GM21619 (cell line): ENCODE data around the gene KIAA0319L.
"Not testable (repeated sequence)": the region's sequence is repeated elsewhere in the genome, so short reads cannot be mapped to it uniquely, and the experiment has no call there.

Experiments used
- ATAC-seq: cut with Tn5 transposase; IDR thresholded peaks from one replicate; pipeline ENCODE4 v1.9.1; 2021; ENCODE audit not compliant: unreplicated experiment

Gene KIAA0319L

DNA sequence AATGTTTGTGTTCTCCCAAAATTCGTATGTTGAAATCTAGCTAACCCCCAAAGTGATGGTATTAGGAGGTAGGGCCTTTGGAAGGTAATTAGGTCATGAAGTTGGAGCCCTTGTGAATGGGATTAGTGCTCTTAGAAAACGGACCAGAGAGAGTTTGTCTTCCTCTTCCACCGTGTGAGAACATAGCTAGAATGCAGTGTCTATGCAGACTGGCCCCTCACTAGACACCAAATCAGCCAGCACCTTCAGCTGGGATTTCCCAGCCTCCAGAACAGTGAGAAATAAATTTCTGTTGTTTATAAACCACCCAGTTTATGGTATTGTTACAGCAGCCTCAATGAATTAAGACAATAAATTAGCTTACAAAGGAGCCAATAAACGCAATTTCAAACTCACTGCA is 58.0 kb downstream of the KIAA0319L start:
- no peak for ATAC-seq

DNA sequence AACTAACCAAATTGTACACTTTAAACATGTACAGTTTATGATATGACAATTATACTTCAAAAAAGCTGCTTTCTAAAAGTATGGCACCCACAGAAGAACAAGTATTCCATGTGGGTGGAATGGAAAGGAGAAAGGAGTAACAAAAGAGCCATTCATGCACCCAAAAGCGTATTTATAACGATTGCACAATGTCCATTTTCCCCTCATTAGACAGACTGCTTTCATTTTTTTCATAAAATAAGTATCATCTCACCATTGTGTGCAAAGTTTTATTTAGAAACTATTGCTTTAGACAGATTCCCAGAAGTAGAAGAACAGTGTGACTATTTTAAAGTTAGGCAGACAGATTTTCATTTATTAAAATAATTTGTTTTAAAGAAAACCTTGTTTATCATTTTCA is 59.6 kb downstream of the KIAA0319L start:
- no peak for ATAC-seq

DNA sequence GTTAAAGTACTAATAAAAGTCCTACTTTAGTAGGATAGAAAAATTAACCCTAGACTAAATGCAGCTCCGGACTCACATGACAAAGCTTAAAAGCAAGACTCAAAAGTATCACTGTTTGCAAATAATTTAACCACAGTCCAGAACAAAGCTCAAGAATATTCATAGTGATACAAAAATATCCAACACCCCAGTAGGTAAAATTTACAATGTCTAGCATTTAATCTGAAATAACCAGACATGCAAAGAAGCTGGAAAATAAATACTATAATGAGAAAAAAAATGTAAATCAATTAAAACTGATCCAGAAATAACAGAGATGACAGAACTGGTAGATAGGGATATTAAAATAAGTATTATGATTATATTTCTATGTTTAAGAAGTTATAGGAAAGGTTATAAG is 67.0 kb downstream of the KIAA0319L start:
- no peak for ATAC-seq

DNA sequence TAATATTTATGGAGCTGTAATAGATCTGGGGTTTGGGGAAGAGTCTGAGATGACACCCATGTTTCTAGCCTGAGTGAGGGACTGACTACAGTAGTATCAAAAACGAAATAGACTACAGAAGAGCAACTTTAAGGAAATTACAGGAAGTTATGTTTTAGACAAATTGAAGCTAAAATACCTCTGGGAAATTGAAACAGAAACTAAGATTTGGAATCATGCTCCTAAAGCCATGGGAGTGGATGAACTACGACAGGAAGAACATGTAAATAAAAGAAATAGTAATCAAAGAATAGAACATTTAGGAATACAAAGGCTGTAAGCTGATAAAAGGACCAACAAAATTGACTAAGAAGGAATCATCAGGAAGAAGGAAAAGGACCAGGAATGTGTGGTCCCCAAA is 68.9 kb downstream of the KIAA0319L start:
- no peak for ATAC-seq

DNA sequence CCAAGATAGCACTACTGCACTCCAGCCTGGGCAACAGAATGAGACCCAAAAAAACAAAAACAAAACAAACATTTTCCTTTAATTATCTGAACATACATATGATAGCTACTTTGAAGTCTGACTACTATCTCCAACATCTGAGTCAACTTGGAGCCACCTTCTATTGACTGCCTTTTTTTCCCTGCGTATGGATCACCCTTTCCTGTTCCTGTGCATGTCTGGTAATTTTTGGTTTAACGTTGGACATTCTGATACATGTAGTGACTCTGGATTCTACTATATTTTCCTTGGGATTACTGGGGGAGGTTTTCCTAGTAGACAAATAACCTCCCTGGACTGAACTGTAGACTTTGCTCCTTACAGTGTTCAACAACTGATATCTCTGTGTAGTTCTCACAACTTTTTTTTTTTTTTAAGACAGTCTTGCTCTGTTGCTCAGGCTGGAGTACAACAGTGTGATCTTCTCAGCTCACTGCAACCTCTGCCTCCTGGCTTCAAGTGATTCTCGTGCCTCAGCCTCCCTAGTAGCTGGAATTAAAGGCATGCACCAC is 70.3 kb downstream of the KIAA0319L start:
- ATAC-seq, result no peak

DNA sequence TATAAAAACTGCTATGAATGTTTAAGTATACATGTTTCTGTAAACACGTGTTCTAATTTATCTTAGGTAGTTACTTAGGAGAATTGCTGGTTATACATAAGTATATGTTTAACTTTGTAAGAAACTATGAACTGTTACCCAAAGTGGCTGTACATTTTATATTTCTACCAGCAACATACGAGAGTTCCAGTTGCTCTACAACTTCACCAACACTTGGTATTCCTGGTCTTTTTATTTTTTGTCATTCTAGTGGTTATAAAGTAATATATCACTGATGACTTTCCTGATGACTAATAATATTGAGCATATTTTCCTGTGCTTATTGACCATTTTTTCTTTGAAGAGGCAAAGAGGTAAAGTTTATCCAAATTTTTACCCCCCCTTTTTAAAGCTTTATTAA is 76.0 kb downstream of the KIAA0319L start:
- no peak for ATAC-seq

DNA sequence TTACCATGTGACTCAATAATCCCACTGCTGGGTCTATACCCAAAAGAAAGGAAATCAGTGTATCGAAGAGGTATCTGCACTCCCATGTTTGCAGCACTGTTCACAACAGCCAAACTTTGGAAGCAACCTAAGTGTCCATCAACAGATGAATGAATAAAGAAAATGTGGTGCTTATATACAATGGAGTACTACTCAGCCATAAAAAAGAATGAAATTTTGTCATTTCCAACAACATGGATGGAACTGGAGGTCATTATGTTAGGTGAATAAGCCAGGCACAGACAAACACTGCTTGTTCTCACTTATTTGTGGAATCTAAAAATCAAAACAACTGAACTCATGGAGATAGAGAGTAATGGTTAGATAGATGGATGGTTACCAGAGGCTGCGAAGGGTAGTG is 79.3 kb downstream of the KIAA0319L start:
- no peak for ATAC-seq

DNA sequence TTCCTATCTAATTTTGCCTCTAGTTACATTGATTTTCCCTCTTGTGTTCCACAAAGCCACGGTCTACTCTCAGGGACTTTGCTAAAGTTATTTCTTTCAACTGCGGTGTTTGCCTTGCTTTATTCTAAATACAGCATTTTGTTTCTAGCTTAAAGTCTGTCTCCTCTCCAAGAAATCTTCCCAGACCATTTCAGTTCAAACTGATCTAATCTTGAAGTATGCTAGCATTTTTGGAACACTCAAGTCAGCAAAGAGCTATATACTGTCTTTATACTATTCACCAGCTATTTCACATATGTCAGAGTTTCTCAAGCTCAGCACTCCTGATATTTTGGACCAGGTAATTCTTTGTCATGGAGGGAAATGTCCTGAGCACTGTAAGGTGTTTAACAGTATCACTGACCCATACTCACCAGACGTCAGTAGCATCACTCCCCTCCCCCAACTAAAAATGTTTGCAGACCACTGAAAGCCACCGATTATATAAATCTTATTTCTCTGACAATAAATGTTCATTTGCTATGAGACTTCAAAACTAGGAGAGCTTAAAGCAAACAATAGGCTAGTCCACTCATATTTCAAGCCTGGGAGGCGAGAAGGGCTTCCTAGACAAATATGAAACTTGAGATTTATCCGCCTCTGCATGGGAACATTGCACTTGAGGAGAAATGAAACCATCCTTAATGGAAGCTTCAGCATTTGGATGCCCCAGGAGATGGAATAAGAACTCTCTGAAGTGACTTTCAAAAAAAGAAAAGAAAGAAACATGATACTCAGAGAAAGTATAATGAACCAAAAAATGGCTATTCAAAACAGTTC is 81.1 kb downstream of the KIAA0319L start:
- ATAC-seq, result no peak

DNA sequence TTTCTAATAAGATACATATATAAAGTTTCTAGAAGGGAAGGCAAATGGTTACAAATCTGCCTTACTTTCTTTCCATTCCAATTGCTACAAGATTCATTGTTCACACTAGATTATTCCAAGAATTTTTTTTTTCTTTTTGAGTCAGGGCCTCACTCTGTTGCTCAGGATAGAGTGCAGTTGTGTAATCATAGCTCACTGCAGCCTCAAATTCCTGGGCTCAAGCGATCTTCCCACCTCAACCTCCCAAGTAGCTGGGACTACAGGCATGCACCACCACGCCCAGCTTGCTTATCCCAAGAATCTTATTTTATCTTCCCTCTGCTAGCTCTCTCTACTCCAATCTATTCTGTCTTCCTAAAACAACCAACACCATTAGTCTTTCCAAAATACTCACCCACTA is 81.8 kb downstream of the KIAA0319L start:
- ATAC-seq, result no peak

DNA sequence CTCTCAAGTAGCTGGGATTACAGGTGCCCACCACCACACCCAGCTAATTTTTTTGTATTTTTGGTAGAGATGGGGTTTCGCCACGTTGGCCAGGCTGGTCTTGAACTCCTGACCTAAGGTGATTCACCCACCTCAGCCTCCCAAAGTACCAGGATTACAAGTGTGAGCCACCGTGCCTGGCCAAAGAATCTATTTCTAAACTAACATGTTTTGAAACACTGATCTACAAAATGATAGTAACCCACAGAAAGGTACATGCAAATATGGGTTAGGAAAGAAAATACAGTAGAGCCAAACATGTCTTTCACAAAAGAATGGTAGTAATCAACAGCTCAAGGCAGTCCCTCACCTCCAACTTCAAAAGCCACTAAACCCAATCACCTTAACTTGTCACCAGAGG is 84.0 kb downstream of the KIAA0319L start:
- not testable (repeated sequence) for ATAC-seq

DNA sequence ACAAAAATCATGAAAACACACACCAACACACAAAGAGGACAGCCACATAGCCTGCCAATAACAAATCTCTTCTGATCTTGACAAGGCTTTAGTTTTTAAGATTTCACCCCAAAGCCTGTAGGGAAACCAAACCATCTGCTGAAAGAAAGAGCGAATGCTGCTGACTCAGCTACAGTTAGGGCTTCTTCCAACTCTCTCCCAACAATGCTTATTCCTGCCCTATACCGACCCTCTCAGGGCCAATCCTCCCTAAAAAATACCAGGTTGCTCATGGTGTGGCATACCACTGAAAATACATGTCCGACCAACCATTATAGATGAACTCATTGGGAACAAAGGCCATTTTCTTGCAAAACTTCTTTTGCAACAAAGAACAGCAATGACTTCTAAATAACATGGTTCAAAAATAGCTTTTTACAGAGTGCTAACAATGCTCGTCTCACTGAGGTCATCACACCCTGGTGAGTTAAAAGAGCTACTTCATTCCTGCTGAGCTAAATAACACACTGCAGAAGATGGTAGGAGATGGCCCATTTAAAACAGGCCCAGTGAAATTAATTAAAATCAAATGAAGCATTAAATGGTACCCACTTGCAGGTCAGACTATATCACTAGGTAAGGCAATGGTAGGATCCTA is 86.1 kb downstream of the KIAA0319L start:
- no peak for ATAC-seq

DNA sequence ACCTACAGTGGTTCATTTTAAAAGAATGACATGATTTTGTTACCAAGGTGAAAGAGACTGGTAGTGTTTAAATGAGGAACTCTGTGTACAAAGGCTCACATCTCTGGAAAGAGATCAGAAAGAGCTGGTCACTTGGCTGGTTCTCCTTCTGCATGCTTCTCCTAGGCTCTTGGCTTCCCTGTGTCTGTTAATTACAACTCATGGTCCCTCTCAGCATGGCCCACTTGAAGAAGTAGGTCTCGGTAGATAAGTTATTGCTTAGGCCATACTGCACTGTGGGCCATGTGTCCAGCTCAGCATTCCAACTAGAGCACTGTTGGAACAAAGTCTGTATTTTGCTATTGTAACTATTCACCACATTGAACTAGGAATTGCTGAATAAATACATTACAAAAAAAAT is 91.1 kb downstream of the KIAA0319L start:
- ATAC-seq, result no peak

DNA sequence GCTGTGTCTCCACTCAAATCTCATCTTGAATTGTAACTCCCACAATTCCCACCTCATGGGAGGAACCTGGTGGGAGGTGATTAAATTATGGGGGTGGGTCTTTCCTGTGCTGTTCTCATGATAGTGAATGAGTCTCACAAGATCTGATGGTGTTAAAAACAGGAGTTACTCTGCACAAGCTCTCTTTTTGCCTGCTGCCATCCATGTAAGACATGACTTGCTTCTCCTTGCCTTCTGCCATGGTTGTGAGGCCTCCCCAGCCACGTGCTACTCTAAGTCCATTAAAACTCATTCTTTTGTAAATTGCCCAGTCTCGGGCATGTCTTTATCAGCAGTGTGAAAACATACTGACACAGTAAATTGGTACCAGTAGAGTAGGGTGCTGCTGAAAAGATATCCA is 93.5 kb downstream of the KIAA0319L start:
- not testable (repeated sequence) for ATAC-seq

DNA sequence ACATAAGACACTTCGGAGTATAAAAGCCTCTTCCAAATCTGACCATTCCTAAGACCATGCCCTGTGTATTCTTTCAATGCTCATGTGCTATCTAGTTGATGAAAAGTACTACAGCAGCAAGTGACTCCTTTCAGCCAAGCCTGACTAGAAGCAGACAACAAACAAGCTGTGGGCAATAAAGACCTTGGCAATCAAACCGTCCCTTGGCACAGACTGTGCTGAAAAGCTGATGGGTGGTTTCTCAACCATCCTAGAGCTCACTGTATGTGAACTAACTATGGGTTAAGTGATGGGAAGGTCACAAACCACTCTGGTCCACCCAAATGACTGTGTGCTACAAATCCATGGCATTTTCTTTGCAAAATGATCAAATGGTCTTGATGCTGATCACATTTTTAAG is 94.0 kb downstream of the KIAA0319L start:
- no peak for ATAC-seq

DNA sequence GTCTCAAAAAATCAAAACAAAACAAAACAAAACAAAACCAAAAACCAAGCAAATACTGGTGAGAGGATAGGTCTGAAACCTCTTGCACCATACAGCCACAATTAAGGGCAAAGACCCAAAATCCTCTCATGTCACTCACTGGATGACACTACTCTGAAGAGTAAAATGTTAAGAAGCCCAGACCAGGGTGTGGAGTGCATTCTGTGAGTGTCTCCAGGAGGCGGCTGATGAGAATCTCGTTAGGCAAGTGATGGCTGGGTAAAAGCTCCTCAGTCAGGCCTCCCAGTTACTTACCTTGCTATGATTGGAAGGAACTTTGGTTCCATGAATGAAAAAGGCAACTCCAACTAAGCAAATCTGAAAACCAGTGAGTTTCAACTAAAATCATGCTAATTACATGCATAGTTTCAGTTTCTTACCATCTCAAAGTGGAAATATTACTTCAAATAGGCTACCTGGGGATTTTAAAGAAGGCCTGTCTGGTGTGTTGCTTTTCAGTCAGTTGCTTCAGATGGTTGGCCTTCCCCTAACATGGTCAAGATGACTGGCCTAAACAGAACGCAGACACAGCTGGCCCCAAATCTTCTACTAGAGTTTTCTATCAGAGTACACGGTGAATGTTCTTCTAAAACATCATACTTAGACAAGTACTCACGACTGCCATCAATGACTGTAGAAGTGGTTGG is 95.1 kb downstream of the KIAA0319L start:
- peak; percentile 71 for ATAC-seq

DNA sequence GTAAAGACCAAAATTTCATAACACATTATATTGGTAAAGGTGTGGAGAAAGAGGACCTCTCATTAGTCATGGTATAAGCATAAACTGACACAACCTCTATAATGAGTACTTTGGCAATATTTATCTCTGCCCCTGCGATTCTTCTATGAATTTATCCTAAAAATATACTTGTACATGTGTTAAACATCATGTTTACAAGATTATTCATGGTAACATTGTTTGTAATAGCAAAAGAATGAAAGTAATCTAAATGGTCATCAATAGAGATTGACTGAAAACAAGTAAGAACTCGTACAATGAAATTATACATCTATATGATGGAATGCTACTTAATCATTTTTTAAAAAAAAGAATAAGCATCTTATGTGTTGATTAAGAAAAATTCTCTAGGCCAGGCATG is 96.4 kb downstream of the KIAA0319L start:
- no peak for ATAC-seq

DNA sequence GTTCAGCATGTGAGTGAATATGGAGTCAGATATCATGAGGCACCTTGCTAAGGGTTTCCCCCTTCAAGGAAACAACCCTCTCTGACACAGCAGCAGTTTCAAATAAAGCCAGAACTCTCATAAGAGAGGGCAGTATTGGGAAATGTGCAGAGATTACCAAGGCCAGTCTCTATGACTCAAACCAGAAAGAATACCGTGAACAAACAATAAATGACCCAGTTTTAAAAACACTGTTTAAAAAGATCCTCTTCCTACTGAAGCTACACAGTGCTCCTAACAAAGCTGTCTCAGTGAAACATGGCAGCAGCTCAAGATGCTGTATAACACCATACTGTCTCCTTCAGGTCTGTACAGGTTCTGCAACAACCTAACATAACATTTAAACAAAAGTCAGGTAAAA is 102.6 kb downstream of the KIAA0319L start:
- ATAC-seq, result no peak

DNA sequence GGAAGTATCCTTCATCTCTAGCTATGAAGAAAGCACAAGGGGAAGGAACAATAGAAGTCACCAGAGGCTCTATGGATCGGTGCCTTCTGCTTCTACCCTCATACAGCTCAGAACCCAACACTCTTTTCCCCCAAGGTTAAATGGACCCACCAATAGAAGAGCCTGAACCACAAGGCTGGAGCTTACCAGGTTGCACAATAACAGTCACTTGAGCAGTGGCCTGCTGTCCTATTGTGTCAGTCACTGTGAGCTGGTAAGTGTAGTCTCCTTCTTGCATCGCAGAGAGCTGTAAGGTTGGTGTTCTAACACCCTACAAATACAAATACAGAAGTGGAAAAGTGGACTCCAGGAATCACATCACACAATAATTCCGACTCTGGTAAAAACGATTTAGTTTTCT is 103.0 kb downstream of the KIAA0319L start:
- ATAC-seq, result no peak

DNA sequence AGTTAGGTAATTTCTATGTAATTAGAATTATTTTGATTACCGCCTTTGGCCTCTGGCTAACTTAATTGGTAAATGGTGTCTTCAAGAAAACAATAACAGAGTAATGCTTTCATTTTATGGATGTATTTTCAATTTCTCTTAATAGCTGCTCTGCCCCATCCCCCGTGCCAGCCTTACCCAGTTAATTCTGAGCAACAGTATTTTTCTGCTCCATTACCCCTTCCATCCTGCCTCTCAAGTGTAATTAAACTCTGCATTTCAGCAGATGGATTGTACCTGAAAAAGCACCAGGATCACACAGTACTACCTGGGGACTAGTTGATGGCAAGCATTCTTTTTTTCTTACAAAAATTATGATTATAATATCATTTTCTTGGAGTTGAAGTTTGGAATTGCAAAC is 104.2 kb downstream of the KIAA0319L start:
- ATAC-seq, result no peak

DNA sequence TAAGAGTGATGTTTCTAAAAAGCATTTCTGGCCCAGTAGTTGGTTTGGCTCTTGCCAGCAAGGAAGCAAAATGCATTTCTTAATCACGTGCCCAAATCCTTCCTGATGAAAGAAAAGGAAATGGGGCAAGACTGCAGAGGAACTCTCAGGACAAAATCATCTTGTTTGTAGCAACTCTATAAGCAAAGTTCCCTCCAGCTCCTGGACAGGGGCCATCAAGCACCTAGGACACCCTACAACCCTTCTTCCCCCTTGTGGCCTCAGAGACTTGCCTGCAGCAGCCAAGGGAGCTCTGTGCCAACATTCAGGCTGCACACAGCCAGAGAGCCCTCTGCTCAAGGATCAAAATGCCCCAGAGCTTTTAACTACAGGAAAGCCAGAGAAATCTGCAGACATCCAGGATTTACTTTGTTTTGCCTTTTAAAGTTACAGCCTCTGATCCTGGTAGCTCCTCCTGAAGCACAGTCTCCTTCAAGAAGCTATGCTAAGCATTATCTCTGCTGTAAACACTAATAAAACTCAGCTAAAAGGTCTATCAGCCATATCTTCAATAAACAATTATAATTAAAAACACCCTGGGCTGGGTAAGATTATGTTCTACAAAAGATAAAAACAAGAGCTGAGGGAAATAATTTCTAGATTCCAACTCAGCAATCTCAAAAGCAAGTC is 105.0 kb downstream of the KIAA0319L start:
- ATAC-seq, result no peak

DNA sequence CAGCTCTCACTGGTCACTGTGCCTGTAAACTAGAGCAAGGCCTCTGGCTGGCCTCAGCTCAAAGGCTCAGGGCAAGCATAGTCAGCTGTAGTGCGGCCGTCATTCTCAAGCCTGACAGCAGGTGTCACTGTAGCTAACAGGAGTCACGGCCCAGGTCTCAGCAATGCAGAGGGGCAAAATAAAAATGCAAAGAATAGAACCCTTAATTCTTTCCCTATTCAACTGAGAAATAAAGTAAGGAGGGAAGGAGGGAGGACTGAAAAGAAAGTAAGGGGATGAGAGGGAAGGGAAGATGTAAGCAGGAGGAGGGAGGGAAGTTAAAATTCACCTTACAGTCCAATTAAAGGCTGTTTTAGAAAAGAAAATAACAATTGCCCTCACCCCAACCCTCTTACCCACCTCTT is 106.1 kb downstream of the KIAA0319L start:
- ATAC-seq, result no peak
